GM12878 (cell line): Measurements from ENCODE around the gene SLC35F2. TPM values are rescaled to one million over a fixed set of nuclear protein-coding genes. Genes with fewer than 3 reads are reported as not detected.

Experiments
- ATAC-seq: fragments of 200-7000 bp; cut with Tn5 transposase; 3 replicates; pipeline ENCODE4 v1.9.1; 2020; ENCODE audit warnings: mild to moderate bottlenecking, moderate library complexity
- BruUV-seq: library from RNA; stranded (reverse); fragments of 400-500 nt; replicated peaks from 2 replicates; lab custom pipeline; 2021; lab: Mats Ljungman, UMichigan
- CTCF ChIA-PET: fragments of 300-600 bp; sonication (Branson Sonifier 250); formaldehyde crosslinking; extraction: SDS; loops from one replicate; lab custom pipeline; 2021; ENCODE audit warnings: inconsistent platforms; lab: Yijun Ruan, JAX
- POLR2A ChIA-PET: fragments of 350-600 bp; formaldehyde crosslinking; extraction: SDS; loops from one replicate; lab custom pipeline; 2021; ENCODE audit warnings: inconsistent platforms; lab: Charles Lee
- RAD21 ChIA-PET: fragments of 300-600 bp; sonication (Branson Sonifier 250); formaldehyde crosslinking; loops from one replicate; lab custom pipeline; 2023; ENCODE audit warnings: antibody characterized with exemption; ENCODE audit not compliant: unreplicated experiment; lab: Charles Lee
- SMC1A ChIA-PET: fragments of 300-600 bp; sonication (Branson Sonifier 250); formaldehyde crosslinking; loops from one replicate; lab custom pipeline; 2023; ENCODE audit not compliant: unreplicated experiment, uncharacterized antibody; lab: Charles Lee
- DNase-seq: peaks from one replicate; pipeline ENCODE4 v3.0.0-alpha.2; 2011; ENCODE audit warnings: low read depth, low spot score
- FAIRE-seq: peaks from 3 replicates; lab custom pipeline; 2011; peaks lifted over from hg19 to GRCh38; lab: Jason Lieb, UNC
- H2AFZ ChIP-seq: 2 replicates; pipeline ENCODE4 v1.6.0; 2011; ENCODE audit warnings: low read depth, low read length, control low read depth; ENCODE audit not compliant: control insufficient read depth
- H3K27ac ChIP-seq: 2 replicates; pipeline ENCODE4 v1.5.1; 2011; ENCODE audit warnings: control low read depth; ENCODE audit not compliant: control insufficient read depth, insufficient read depth
- H3K27me3 ChIP-seq, 2 experiments: replicated peaks in 1 of 2; 2 replicates each; pipeline versions ENCODE4 v1.6.0 to v1.6.1; 2011; ENCODE audit warnings: low read length in 1 of 2; ENCODE audit not compliant: control insufficient read depth in 2 of 2, insufficient read depth in 2 of 2
- H3K36me3 ChIP-seq, 2 experiments: 2 replicates each; pipeline ENCODE4 v1.5.1; 2011; ENCODE audit warnings: low read length in 1 of 2; ENCODE audit not compliant: control insufficient read depth in 2 of 2, insufficient read depth in 2 of 2
- H3K4me1 ChIP-seq: 2 replicates; pipeline ENCODE4 v1.6.1; 2011; ENCODE audit warnings: mild to moderate bottlenecking, low read length, moderate library complexity, mixed read lengths; ENCODE audit not compliant: control insufficient read depth, insufficient read depth
- H3K4me2 ChIP-seq: 2 replicates; pipeline ENCODE4 v1.6.0; 2011; ENCODE audit warnings: control low read depth; ENCODE audit not compliant: control insufficient read depth, insufficient read depth
- H3K4me3 ChIP-seq: fragments of 200-600 bp; sonication (generic); 2 replicates; pipeline ENCODE4 v1.5.1; 2016
- H3K79me2 ChIP-seq: 2 replicates; pipeline ENCODE4 v1.6.0; 2011; ENCODE audit warnings: low read length; ENCODE audit not compliant: control insufficient read depth, insufficient read depth
- H3K9ac ChIP-seq: 2 replicates; pipeline ENCODE4 v1.8.0; 2011; ENCODE audit warnings: low read length, control low read depth, mixed read lengths; ENCODE audit not compliant: control insufficient read depth, insufficient read depth
- H3K9me3 ChIP-seq: replicated peaks from 3 replicates; pipeline ENCODE4 v1.5.1; 2011; ENCODE audit warnings: mild to moderate bottlenecking, low read length; ENCODE audit not compliant: control insufficient read depth, insufficient read depth
- H4K20me1 ChIP-seq: 2 replicates; pipeline ENCODE4 v1.6.0; 2011; ENCODE audit not compliant: control insufficient read depth, insufficient read depth
- CREM ChIP-seq: IDR thresholded peaks from 2 replicates; pipeline ENCODE4 v1.6.1; 2014; ENCODE audit warnings: antibody characterized with exemption, low read depth
- EED ChIP-seq: sonication (generic); IDR thresholded peaks from 2 replicates; pipeline ENCODE4 v1.6.1; 2016; ENCODE audit warnings: antibody characterized with exemption, low read depth
- IKZF2 ChIP-seq, 2 experiments: fragments of 450-650 bp; IDR thresholded peaks; 2 replicates each; pipeline ENCODE4 v1.6.1; 2017; ENCODE audit warnings: mild to moderate bottlenecking in 2 of 2, moderate library complexity in 2 of 2
- JUNB ChIP-seq: IDR thresholded peaks from 2 replicates; pipeline ENCODE4 v1.6.1; 2016; ENCODE audit warnings: antibody characterized with exemption, mild to moderate bottlenecking
- LARP7 ChIP-seq: fragments of 450-650 bp; IDR thresholded peaks from 2 replicates; pipeline ENCODE4 v1.6.1; 2017; ENCODE audit warnings: mild to moderate bottlenecking
- POU2F2 ChIP-seq: IDR thresholded peaks from 3 replicates; pipeline ENCODE4 v1.6.1; 2011; ENCODE audit warnings: low read depth, mild to moderate bottlenecking, low read length, borderline replicate concordance
- TARDBP ChIP-seq: IDR thresholded peaks from 2 replicates; pipeline ENCODE4 v1.6.1; 2016; ENCODE audit warnings: borderline replicate concordance
- WGBS: methylation state at CpG from one replicate; pipeline ENCODE4 v1.1.6; 2016; ENCODE audit warnings: low lambda C conversion rate; ENCODE audit not compliant: insufficient replicate concordance, insufficient coverage; ENCODE audit errors: missing lambda C conversion rate; 5-methylcytosine and 5-hydroxymethylcytosine counted together
- in situ Hi-C: fragments of 300-500 bp; cut with MboI; formaldehyde crosslinking; loops from 9 replicates; pipeline ENCODE4 v1.14.3; 2018; ENCODE audit warnings: mixed read lengths
- intact Hi-C: fragments of 100-400 bp; cut with micrococcal nuclease; formaldehyde crosslinking; loops from one replicate; pipeline ENCODE4 v1.14.2; 2022; ENCODE audit not compliant: unreplicated experiment
- polyA plus RNA-seq, 11 experiments: library from polyadenylated mRNA; depleted of rRNA in 4 of 11; unstranded in 6 of 11; stranded (reverse) in 5 of 11; fragments of >200 nt; fragmentation: Nextera tagmentation in 4 of 11; fragmentation: Illumina TruSeq in 1 of 11; extraction: Ambion mirVana in 4 of 11; extraction: Trizol in 1 of 11; gene quantifications; 1 replicate in 1 of 11; 2 replicates in 10 of 11; pipeline versions ENCODE4 v1.2.1 to v1.2.3, GENCODE V29; 2011 to 2016; ENCODE audit warnings: inconsistent platforms in 2 of 11, missing spikeins in 2 of 11, low read depth in 1 of 11
- total RNA-seq, 4 experiments: library from RNA; depleted of rRNA in 3 of 4; stranded (reverse); fragments of >200 nt in 3 of 4; fragmentation: Illumina TruSeq in 1 of 4; extraction: Trizol in 1 of 4; gene quantifications; 2 replicates each; pipeline versions ENCODE4 v1.2.1 to v1.2.3, GENCODE V29; 2013 to 2021
- TF ChIP-seq, protein P1 (sequence below): fragments of 450-650 bp; formaldehyde crosslinking; IDR thresholded peaks from 2 replicates; pipeline ENCODE4 v1.4.0; 2020; ENCODE audit warnings: mild to moderate bottlenecking, moderate library complexity
- TF ChIP-seq, protein P2 (sequence below): fragments of 450-650 bp; formaldehyde crosslinking; IDR thresholded peaks from 2 replicates; pipeline ENCODE4 v1.5.0; 2022; ENCODE audit warnings: mild to moderate bottlenecking, missing genetic modification characterization
- TF ChIP-seq, protein P3 (sequence below): fragments of 450-650 bp; IDR thresholded peaks from 2 replicates; pipeline ENCODE4 v1.6.1; 2016; ENCODE audit warnings: mild to moderate bottlenecking

SLC35F2 gene
- total and polyA plus RNA-seq, 10 of the 15 experiments (the other 5 are each of a cell fraction or from before 2014, with no cell fraction given), result 15.2 to 48.8 (median 40.1) TPM

DNA sequence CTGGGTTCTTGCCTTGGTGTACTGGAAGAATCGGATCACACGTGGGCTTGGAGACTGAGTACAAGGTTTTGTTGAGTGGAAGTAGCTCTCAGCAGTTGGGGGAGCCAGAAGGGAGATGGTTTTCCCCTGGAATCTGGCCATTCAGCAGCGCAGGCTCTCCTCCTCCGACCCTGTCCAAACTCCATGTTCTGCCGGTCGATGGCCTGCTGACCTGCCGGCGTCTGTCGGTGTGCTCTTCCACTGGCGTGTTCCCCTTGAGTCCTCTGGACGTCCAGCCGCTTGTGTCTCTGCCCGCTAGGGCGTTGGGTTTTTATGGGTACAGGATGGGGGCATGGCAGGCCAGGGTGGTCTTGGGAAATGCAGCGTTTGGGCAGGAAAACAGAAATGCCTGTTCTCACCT lies 108.3 kb downstream of the SLC35F2 start:
- no peaks in the 10 kb centered on the region for H3K9me3 ChIP-seq
- ChIA-PET CTCF (no interaction called here), SMC1A (interaction anchor here (1.7 kb wide), 1 partner anchor 9 kb away, joined by 4 read pairs; no protein-coding TSS in a partner anchor), RAD21 (no interaction called here), POLR2A (no interaction called here)
- intact Hi-C loops (no loop called here), in situ Hi-C loops (no loop called here)
- no peaks in the 10 kb centered on the region; a peak in 1 of 4 replicates for H3K27me3 ChIP-seq
- H3K27ac ChIP-seq, result no peak overlapping the region
- H4K20me1 ChIP-seq, result no peaks in the 10 kb centered on the region
- no peaks in the 10 kb centered on the region for H3K36me3 ChIP-seq
- H3K4me2 ChIP-seq, result no peak overlapping the region
- FAIRE-seq (no peak), ATAC-seq (no peak), DNase-seq (no peak)
- no peak for TF ChIP-seq IKZF2 (IDR thresholded peaks at IDR 0.05)
- TF ChIP-seq EED, result no peak
- TF ChIP-seq, protein P1, sequence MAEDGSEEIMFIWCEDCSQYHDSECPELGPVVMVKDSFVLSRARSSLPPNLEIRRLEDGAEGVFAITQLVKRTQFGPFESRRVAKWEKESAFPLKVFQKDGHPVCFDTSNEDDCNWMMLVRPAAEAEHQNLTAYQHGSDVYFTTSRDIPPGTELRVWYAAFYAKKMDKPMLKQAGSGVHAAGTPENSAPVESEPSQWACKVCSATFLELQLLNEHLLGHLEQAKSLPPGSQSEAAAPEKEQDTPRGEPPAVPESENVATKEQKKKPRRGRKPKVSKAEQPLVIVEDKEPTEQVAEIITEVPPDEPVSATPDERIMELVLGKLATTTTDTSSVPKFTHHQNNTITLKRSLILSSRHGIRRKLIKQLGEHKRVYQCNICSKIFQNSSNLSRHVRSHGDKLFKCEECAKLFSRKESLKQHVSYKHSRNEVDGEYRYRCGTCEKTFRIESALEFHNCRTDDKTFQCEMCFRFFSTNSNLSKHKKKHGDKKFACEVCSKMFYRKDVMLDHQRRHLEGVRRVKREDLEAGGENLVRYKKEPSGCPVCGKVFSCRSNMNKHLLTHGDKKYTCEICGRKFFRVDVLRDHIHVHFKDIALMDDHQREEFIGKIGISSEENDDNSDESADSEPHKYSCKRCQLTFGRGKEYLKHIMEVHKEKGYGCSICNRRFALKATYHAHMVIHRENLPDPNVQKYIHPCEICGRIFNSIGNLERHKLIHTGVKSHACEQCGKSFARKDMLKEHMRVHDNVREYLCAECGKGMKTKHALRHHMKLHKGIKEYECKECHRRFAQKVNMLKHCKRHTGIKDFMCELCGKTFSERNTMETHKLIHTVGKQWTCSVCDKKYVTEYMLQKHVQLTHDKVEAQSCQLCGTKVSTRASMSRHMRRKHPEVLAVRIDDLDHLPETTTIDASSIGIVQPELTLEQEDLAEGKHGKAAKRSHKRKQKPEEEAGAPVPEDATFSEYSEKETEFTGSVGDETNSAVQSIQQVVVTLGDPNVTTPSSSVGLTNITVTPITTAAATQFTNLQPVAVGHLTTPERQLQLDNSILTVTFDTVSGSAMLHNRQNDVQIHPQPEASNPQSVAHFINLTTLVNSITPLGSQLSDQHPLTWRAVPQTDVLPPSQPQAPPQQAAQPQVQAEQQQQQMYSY (CRISPR knock-in tag), result no peak
- TF ChIP-seq LARP7, result no peak
- TF ChIP-seq JUNB, result no peak
- TF ChIP-seq, protein P2, sequence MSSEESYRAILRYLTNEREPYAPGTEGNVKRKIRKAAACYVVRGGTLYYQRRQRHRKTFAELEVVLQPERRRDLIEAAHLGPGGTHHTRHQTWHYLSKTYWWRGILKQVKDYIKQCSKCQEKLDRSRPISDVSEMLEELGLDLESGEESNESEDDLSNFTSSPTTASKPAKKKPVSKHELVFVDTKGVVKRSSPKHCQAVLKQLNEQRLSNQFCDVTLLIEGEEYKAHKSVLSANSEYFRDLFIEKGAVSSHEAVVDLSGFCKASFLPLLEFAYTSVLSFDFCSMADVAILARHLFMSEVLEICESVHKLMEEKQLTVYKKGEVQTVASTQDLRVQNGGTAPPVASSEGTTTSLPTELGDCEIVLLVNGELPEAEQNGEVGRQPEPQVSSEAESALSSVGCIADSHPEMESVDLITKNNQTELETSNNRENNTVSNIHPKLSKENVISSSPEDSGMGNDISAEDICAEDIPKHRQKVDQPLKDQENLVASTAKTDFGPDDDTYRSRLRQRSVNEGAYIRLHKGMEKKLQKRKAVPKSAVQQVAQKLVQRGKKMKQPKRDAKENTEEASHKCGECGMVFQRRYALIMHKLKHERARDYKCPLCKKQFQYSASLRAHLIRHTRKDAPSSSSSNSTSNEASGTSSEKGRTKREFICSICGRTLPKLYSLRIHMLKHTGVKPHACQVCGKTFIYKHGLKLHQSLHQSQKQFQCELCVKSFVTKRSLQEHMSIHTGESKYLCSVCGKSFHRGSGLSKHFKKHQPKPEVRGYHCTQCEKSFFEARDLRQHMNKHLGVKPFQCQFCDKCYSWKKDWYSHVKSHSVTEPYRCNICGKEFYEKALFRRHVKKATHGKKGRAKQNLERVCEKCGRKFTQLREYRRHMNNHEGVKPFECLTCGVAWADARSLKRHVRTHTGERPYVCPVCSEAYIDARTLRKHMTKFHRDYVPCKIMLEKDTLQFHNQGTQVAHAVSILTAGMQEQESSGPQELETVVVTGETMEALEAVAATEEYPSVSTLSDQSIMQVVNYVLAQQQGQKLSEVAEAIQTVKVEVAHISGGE (CRISPR knock-in tag), result no peak
- TF ChIP-seq, protein P3, sequence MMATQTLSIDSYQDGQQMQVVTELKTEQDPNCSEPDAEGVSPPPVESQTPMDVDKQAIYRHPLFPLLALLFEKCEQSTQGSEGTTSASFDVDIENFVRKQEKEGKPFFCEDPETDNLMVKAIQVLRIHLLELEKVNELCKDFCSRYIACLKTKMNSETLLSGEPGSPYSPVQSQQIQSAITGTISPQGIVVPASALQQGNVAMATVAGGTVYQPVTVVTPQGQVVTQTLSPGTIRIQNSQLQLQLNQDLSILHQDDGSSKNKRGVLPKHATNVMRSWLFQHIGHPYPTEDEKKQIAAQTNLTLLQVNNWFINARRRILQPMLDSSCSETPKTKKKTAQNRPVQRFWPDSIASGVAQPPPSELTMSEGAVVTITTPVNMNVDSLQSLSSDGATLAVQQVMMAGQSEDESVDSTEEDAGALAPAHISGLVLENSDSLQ, result no peak
- TF ChIP-seq TARDBP, result no peak
- no peak for TF ChIP-seq POU2F2
- no peak for TF ChIP-seq CREM
- no peaks in the 10 kb centered on the region for H3K4me1 ChIP-seq
- H3K79me2 ChIP-seq, result no peaks in the 10 kb centered on the region
- H2AFZ ChIP-seq, result no peak overlapping the region
- WGBS, result 57% methylated on average over 14 of the region's 15 CpGs
- H3K9ac ChIP-seq, result no peak overlapping the region
- H3K4me3 ChIP-seq, result no peak overlapping the region
- no TSS peak for BruUV-seq
